Stimulated activated CD8-positive, alpha-beta memory T cell treated with anti-CD3 and anti-CD28 coated beads, Interleukin-2, amount 100 ng/mL, for 48 hours (primary cell): Measurements from ENCODE around the gene QRFP.

ENCODE experiments used
- DNase-seq, 2 donors: peaks; one replicate each; pipeline ENCODE4 v3.0.0-alpha.2; 2020; ENCODE audit warnings: low read depth in 2 of 2

Gene QRFP

DNA sequence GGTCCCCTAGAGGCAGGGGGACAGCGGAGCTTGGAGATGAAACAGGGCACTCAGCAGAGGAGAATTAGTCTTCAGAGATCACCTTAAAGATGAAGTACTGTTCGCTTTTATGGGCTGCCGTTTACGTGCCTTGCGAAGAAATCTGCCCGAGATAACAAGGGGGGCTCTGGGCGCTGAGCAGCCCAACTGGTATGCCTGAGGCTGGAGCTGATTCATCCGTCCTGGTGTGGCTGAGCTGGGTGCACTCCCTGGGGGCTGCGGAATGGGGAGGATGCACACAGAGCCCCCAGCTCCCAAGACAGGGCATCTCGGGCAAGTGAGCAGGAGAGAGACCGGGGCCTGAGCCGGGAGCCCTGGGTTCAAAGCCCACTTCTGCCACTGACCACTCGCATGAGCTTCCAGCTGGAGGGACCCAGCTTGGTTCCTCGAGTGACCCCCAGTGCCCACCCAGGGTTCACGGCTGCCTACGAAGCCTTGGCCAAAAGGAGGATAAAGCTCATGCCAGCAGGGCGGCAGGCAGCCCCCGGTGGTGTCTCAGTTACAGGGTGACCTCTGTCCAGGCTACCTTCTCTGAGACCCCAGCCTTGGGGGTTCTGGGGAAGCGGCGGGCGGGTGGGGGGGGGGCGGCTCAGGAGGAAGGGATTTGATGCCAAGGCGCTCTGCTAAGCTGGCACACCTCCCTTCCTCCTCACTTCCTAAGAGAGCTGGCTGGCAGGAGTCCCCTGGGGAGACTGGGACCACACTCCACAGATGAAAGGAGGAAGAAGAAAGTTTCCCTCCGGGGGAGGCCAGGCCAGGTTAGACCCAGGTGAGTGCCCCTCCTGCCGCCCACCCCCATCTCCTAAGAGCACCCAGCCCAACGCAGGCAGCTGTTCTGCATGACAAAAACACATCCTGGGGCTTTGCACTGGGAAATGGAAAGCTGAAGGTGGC, 36.8 kb upstream of the QRFP start:
- no peak for DNase-seq

DNA sequence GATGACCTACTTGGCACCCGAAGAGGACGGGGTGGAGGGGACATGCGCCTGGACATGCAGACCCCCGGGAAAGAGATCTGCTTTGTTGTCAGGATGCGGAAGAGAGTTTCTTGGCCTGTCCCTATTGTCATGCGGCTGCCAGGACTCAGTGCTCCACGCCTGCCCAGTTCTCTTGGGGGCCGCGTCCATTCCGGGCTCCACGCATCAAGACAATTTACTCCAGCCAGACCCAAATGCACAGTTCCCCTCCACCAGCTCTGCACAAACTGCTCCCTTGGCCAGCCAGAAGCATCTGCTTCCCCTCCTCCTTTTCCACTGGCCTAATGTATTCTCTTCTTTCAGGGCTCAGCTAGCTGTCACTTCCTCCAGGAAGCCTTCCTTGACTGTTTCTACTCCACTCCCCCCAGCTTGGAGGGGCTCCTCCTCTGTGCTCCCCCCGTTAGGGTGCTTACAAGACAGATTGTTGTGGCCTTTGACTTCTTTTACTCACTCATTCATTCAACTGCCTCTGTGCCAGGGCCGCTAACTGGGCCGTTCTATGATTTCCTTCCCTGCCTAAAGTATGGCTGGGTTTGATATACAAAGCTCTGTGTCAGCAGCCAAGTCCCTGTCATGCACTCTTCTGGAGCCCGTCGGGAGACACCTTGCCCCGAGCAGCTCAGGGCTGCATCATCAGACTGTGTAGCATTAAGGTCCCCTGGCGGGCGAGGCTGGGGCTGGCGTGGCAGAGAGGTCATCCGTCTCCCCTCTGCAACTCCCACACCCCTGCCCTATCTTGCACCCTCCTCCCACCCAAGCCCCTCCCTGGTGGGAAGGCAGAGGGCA, 35.9 kb upstream of the QRFP start:
- no peak for DNase-seq

DNA sequence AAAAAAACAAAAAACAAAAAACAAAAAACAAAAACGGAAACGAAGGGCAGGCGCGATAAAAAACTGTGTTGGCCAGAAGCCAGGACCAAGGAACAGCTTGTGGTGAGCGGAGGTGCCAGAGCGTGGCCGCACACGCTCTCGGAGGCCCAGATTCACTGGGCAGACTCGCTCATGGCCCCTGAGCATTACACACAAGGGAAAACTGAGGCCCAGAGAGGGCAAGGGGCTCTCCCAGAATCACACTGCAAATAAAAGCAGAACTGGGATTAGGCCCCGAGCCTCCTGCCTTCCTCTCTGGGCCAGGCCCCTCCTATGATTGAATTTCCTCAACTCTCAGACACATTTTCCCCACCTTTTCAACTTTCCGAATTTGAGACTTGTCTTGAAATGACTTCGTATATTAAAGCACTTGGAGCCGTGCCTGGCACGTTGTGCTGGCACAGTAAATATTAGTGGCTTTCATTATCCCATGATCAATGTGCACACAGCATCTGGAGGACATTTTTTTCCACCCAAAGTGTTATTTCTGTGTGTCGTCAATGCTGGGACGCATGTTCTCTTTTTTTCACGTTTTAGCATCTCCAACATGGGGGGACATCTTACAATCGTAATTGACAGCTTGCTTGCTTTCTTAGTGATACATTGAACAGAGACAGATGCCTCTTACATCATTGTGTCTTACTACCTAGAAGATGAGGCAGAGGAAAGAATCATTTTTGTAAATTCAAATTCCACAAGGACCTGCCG, 35.1 kb upstream of the QRFP start:
- no peak for DNase-seq

DNA sequence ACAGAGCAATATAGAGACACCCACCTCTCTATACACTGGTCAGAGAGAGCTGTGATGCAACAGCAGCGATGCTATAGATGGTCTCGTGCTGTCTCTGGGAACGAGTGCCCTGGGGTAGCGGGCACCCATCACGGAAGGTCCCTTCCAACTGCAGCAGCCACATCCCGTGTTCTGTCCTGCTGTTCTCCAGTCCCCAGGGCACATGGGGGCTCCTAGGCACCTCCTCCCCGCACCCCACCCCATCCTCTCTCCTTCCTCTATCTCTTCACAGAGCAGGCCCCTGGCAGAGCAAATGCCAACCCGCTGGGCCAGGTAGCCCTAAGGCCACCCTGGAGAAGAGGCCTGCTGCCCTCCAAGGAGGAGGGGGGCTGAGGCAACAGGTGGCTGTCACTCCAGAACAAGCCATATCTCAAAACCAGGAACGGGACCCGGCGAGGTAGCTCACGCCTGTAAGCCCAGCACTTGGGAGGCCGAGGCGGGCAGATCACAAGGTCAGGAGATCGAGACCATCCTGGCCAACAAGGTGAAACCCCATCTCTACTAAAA, 34.3 kb upstream of the QRFP start:
- DNase-seq = no peak

DNA sequence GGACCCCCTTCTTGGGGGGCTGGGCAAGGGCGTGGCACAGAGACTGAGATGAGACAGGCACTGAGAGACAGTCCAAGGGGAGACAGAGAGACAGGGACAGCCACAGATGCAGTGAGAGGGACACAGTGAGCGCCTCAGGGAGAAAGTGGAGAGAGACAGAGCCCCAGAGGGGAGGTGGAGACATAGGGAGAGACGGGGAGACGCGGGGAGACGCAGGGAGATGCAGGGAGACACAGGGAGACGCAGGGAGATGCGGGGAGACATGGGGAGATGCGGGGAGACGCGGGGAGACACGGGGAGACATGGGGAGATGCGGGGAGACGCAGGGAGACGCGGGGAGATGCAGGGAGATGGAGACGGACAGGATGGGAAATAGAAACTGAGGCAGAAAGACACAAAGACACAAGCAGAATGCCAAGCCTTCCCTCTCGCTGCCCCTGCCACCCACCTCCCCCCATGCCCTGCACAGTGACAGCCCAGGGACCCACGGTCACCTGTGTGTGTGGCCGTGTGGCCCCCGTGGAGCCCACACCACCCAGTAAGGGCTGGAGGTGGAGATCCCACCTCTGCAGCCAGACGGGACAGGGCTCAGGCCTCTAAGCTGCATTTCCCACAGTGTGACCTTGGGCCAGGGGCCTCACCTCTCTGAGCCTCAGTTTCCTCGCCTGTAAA, 33.7 kb upstream of the QRFP start:
- DNase-seq = no peak

DNA sequence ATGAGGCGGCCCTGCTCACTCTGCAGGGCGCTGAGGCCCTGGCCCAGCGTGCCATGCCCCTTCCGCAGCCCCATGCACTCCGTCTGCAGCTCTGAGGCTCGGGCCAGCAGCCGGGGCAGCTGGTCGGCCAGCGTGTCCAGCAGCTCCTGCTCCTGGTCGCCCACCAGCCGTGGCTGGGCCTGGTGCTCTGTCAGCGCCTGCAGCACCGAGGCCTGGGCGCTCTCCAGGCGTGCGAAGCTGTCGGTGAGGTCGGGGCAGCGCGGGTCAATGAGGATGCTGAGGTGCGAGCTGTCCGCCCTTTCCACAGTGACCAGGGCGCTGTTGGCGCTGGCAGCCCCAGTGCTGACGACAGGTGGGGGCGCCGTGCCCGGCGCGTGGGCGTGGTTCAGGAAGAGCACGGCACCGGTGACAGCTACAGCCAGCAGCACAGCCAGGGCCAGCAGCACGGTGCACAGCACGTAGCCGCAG, 33.0 kb upstream of the QRFP start:
- no peak for DNase-seq

DNA sequence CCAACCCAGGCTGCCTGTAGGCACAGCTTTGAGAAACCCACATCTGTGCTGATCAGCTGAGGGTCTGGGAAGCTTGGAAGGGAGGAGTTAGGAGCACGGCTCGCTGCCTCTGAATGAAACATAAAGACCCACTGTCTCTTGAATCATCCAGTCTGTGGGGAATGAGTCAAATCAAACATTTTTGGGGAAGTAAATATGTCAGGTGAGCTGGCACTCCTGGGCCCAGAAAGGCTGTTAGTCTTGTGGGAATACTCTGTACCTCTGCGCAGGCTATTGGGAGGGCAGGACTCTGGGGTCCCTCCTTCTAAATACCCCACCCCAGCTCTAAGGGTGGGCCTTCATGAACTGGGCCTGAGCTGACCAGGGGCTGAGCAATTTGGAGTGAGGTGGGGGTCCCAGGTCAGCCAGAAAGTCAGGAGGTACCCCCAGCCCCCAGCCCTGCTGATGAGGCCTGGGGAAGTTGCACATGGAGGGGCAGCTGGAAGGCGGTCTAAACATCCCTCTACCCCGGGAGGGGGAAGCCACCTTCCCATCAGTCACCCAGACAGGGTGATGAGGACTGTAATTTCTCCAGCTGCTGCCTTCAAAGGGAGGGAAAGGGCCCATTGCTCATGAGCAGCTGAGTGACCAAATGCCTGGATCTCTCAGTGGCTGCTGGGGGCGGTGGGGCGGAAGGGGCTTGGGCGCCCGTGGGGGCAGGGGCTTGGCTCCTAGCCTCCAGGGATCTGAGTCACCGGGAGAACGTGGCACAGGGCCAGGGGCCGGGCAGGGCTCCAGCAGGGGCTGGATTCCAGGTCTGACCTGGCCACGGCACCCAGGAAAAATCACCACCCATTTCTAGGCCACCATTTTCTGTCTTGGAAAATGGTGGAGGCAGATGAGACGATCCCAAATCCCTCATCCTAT, 31.6 kb upstream of the QRFP start:
- DNase-seq = no peak

DNA sequence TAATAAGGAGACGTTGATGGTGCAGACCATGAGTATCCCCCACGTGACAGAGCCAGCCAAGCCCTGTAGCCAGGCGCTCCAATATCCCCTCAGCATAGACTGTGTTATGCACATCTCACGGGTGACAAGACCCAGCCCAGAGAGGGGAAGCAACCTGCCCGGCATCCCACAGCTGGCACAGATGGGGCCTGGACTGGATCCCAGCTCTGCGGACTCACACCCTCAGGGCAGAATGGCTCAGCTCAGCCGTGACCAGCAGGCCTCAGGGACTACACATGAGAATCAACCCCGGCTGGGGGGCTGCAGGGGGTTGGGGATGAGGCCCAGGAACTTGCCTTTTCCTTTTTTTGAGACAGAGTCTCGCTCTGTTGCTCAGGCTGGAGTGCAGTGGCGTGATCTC, 30.7 kb upstream of the QRFP start:
- no peak for DNase-seq

DNA sequence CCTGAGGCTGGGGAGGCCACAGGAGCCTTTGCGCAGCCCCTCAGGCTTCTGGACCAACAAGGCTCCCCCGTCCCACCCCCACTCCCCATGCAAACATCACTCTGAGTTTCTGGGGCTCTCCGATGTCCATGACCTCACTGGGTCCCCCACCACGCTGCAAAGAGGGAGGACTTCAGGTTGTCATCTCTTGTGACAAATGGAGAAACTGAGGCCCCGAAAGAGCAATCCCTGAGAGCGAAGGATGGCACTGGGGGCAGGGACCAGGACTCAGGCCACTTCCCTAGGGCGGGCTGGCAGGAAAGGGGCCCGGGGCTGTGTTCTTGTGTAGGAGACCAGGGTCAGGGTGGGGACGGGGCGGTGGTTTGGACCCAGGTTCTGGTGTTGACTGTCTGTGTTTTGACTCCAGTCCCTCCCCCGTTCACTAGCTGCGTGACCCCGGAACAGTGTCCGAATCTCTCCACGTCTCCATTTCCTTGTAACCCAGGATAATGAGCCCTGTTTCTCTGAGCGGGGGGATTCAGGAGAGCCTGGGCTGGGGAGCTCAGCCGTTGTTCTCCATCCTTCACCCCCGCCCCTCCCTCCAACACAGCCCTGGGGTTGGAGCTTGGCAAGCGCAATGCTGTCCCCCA, 28.6 kb upstream of the QRFP start:
- DNase-seq = no peak

DNA sequence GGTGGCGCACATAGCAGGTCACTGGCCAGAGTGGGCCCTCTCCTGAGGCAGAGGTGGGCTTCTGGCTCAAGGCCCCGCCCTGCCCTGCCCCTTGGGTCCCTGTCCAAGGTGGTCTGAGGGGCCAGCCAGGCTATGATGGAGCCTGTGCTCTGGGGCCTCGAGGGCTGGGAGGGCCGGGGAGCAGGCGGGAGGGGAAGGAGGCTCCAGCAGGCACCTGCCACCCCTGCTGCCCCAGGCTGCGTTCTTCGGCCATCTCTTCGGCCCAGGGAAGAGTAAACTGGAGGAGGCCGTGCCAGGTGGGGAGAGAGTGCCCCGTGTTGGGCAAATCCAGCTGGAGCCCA, 27.8 kb upstream of the QRFP start:
- DNase-seq = no peak

DNA sequence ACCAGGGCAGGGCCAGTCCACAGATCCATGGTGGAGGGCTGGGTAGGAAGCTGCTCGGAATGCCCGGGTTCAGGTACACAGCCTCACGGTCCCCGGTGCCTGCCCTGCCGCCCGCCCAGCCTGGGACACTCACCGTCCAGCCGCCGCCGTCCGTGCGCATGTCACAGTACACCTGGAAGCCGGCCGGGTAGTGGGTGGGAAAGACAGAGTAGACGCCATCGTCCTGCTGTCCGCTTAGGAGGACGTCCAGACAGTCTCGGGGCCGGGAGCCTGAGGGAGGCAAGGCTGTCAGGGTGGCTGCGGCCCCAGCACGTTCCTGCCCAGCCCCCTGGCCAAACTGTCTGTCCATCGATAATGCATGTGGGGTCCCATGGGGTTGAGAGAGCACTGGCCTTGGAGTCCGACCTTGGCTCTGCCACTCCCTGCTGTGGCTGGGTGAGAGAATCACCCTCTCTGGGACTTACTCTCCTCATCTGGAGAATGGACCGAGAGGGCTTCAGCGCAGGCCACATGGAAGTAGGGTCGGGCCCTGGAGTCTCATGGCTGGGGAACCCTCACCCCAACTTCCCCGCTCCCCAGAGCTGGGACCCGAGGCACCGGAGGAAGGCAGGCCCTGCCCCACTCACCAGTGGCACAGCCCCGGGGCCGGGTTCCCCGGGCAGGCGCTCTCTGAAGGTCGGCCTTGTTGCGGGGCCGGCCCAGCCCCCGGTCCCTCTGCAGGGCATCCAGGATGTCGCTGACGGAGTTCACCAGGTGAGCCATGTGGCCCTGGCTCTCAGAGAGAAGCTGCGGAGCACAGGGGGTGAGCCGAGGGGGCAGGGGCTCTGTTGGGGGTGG, 27.2 kb upstream of the QRFP start:
- DNase-seq = no peak

DNA sequence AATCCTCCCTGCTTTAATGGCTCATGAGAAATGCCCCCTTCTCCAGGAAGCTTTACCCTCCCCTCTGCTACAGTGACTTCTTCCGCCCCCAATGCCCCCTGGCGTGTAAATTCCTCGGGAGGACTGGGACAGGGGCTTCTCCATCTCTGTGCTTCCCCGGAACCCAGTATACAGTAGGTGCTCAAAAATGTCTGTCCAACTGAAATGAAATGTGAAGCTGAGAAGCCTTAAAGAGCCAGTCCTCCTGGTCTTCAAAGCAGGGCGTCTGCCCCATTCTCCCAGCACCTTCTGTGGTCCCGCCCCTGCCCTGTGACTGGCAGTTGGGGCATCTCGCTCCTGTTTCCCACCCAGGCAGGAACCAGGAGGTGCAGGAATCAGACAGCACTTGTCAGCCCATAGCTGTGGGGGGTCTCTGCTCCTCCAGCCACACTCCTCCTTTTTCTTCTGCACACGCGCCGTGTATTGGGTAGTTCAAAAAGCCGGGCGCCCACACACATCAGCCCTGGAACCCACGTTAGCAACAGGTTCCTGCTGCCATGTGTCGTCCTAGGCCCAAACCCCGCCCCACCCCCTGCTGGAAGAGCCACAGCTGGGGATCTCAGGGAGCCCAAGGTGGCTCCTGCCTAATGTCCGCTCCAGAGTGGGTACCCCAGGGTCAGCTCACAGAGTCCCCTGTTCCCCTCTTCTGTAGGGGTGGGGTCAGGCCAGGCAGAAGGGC, 26.4 kb upstream of the QRFP start:
- no peak for DNase-seq

DNA sequence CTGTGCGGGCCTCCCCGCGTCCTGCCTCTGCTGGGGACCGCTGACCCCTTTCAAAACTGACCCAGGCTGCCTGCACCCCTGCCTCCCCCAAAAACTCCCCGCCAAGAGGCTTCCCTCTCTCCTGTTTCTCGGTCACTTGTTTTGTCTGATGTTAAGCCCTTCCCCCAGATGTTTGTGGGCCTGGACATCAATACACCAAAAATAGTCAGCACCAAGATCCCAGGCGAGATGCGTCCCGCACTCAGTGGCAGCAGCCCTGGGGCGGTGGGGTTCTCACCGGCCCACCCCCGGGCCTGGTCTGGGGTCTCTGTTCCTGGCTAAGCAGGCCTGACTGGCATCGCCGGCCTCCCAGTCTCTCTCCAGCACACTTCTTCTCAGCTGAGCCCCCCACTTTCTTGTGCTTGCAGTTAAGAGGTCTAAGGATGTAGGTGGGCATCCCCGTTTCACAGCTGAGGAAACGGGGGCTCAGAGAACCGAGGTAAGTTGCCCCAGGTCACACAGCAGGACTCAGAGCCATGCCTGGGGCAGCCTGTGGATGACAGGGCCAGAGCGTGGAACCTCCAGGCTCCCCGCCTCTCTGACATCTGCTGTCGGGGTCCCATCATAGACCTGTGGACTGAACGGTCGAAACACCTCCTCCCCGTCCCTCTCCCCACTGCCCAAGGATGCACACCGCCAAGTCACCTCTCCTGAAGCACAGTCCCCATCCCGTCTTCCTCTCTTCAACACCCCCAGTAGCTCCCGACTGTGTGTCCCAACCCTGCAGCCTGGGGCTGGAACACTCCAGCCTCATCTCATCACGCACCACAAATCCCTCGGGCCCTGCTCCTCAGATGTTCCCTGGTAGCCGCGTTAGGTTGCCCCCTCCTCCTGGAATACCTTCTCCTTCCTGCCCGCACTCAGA, 25.6 kb upstream of the QRFP start:
- DNase-seq = no peak

DNA sequence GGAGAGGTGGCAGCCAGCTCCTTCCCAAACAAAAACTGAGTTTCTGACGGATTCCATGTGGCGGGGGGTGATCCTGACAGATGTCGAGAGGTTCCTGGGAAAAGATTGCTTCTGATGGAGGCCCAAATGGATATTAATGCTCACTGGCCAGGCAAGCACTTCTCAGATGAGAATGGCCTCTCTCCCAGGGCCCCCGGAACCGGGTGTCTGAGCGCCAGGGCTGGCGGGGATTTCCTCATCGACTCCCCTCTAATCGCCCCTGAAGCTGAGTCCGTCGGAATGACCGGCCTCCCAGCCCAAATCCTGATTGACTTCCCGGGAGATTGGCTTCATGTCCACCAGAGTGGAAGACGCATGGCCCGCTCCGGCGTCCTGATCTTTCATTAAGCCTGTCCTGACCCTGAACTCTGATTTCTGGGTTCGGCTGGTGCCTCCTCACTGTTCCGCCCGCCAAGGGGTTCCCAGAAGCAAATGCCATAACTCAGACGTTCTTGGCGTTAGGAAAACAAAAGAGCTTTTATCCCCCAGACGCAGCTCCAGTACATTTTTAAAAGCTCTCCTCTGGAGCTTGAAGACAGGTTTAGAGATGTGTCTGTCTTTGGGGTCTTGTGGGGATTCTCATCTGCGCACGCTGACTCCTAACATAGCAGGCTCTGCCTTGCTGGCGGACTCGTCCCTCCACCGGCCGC, 24.8 kb upstream of the QRFP start:
- DNase-seq = no peak

DNA sequence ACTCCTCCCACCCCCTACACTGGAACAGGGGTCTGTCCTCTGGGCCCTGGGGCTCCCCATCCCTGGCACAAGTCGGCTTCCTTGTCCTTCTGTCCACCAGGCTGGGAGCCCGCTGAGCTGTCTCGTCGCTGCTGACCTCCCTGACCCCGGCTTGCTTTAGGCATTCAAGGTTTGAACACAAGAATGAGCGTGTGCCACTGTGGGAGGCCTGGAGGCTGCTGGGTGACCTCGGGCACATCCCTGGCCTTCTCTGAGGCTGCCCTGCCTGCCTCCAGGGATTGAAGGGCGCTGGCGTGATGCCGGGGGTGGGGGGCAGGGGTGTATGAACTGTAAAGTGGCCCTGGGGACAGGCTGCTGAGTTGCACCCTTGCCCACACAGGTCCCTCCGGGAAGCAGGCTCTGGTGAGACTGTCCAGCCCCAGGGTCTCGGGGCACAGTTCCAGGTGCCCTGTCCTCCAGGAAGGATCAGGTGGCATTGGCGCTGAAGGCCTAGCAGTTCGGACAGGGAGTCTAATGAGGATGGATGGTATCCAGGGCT, 24.2 kb upstream of the QRFP start:
- DNase-seq = no peak

DNA sequence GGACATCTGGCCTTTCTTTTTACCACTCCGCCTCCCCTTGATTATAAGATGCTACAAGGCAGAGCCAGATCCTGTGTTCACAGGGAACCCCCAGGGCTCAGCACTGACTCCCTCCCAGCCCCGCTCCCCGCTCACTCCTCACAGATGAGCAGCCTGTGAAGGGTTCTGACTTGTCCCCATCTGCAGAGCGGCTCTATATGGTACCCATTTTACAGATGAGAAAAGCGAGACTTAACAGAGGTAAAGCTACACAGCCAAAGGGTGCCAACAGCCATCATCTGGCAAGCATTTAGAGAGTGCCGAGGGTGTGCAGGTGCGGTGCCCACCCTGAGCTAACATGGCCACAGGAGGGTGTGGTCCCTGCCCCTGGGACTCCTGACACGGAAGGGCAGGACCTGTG, 23.6 kb upstream of the QRFP start:
- no peak for DNase-seq
